Neural crest cell (in vitro differentiated cells): ENCODE measurements around the gene EIPR1. TPM values are rescaled to one million over a fixed set of nuclear protein-coding genes. Genes with fewer than 3 reads are reported as not detected.

Source experiments
- DNase-seq: peaks from one replicate; pipeline ENCODE4 v3.0.0; 2021; ENCODE audit warnings: low read depth, mixed read lengths, low spot score
- H3K27ac Mint-ChIP-seq: one replicate; pipeline ENCODE4 v1.8.0; 2021; ENCODE audit warnings: mild to moderate bottlenecking, mixed read lengths; ENCODE audit not compliant: unreplicated experiment
- H3K27me3 Mint-ChIP-seq: 2 replicates; pipeline ENCODE4 v1.8.0; 2021; ENCODE audit warnings: low read depth, mild to moderate bottlenecking, mixed read lengths
- H3K36me3 Mint-ChIP-seq: 2 replicates; pipeline ENCODE4 v1.8.0; 2021; ENCODE audit warnings: low read depth, mild to moderate bottlenecking, mixed read lengths
- H3K4me1 Mint-ChIP-seq: 2 replicates; pipeline ENCODE4 v1.8.0; 2021; ENCODE audit warnings: mixed read lengths
- H3K4me3 Mint-ChIP-seq: one replicate; pipeline ENCODE4 v1.8.0; 2021; ENCODE audit warnings: mild to moderate bottlenecking, mixed read lengths
- H3K9me3 Mint-ChIP-seq: 2 replicates; pipeline ENCODE4 v1.8.0; 2021; ENCODE audit warnings: mixed read lengths
- CTCF ChIP-seq: fragments of 200-600 bp; sonication (generic); conservative IDR thresholded peaks from 2 replicates; pipeline ENCODE4 v1.5.0; 2021; ENCODE audit warnings: antibody characterized with exemption, mild to moderate bottlenecking
- total RNA-seq: library from RNA; stranded (reverse); gene quantifications from 2 replicates; pipeline ENCODE4 v1.2.1, GENCODE V29; 2021

EIPR1 gene
- total RNA-seq, 1 donor from 2014 or later = 33.0 TPM

GRCh38 chr2:3312576-3313345 lies 64.9 kb downstream of the EIPR1 start:
- Mint-ChIP-seq H3K27me3 (no peaks in the 10 kb centered on the region), H3K4me1 (peaks cover 14% of the 10 kb centered on the region), H3K9me3 (peaks cover 3% of the 10 kb centered on the region), H3K36me3 (peaks cover 9% of the 10 kb centered on the region), H3K27ac (peak overlapping the region; percentile 83), H3K4me3 (no peak overlapping the region)
- DNase-seq = no peak
- no peak for TF ChIP-seq CTCF

DNA sequence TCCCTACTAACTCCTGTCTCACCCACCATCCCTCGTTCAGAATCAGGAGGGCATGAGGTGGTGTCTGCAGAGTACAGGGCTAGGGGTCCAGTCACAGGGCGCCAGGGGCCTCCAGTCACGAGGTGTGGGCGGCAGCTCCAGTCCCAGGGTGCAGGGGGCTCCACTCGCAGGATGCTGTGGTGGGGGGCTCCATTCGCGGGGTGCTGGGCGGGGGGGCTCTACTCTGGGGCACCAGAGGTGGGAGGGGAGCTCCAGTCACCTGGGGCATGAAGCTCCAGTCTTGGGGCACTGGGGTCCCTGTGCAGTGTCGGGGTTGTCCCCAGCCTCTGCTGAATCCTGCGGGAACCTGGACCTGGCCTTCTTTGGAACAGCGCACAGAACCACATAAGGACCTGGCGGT lies 66.0 kb downstream of the EIPR1 start:
- Mint-ChIP-seq H3K9me3 (peaks cover 3% of the 10 kb centered on the region), H3K4me1 (peaks cover 14% of the 10 kb centered on the region), H3K27me3 (no peaks in the 10 kb centered on the region), H3K4me3 (no peak overlapping the region), H3K27ac (no peak overlapping the region), H3K36me3 (peaks cover 9% of the 10 kb centered on the region)
- no peak for TF ChIP-seq CTCF
- no peak for DNase-seq

GRCh38 chr2:3309496-3310355 lies 67.9 kb downstream of the EIPR1 start:
- Mint-ChIP-seq H3K4me3 (no peak overlapping the region), H3K27ac (no peak overlapping the region), H3K4me1 (peaks cover 19% of the 10 kb centered on the region), H3K27me3 (no peaks in the 10 kb centered on the region), H3K36me3 (peaks cover 9% of the 10 kb centered on the region), H3K9me3 (no peaks in the 10 kb centered on the region)
- DNase-seq = no peak
- no peak for TF ChIP-seq CTCF

- no peaks in the 10 kb centered on the region for H3K27me3 Mint-ChIP-seq
- no peaks in the 10 kb centered on the region for H3K9me3 Mint-ChIP-seq
- DNase-seq = no peak
- TF ChIP-seq CTCF = no peak
- peaks cover 30% of the 10 kb centered on the region for H3K4me1 Mint-ChIP-seq
- no peak overlapping the region for H3K27ac Mint-ChIP-seq
- H3K36me3 Mint-ChIP-seq = peaks cover 9% of the 10 kb centered on the region
- H3K4me3 Mint-ChIP-seq = no peak overlapping the region
These were observed 69.7 kb downstream of the EIPR1 start for GRCh38 chr2:3307901-3308300.

GRCh38 chr2:3307236-3307635 lies 70.4 kb downstream of the EIPR1 start:
- DNase-seq = no peak
- Mint-ChIP-seq H3K9me3 (no peaks in the 10 kb centered on the region), H3K36me3 (peaks cover 9% of the 10 kb centered on the region), H3K27me3 (no peaks in the 10 kb centered on the region), H3K4me3 (no peak overlapping the region), H3K27ac (no peak overlapping the region), H3K4me1 (peaks cover 37% of the 10 kb centered on the region)
- TF ChIP-seq CTCF = no peak
